ENCODE results near the gene ZNF331.
"Not testable (repeated sequence)": the region's sequence is repeated elsewhere in the genome, so short reads cannot be mapped to it uniquely, and the experiment has no call there.

ZNF331 gene

GRCh38 chr19:53537521-53538377, at the start of gene ZNF331:
TSS of gene ZNF331 (plus strand) at chr19:53538145. CDS start at chr19:53569377, 31,232 bp downstream.
- peak; percentile 21 for DNase-seq

- DNase-seq = no peak
These were observed 45.8 kb upstream of the ZNF331 start for GRCh38 chr19:53492153-53492552.

DNA sequence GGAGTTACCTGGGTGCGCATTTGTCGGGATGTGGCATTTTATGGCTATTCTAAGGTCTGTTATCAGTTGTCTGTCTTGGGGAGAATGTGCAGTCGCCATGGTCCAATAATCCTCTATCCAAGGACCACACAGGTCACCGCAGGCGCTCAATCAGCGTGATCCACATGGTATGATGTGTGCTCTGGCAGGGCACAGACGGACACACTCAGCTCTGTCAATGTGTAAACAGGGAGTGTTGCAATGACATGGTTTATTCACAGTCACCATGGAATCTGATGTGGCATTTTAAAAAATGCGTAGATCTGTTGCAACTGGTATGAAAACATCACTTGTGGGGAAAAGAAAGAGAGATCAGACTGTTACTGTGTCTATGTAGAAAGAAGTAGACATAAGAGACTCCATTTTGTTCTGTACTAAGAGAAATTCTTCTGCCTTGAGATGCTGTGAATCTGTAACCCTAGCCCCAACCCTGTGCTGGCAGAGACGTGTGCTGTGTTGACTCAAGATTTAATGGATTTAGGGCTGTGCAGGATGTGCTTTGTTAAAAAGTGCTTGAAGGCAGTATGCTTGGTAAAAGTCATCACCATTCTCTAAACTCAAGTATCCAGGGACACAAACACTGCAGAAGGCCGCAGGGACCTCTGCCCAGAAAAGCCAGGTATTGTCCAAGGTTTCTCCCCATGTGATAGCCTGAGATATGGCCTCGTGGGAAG, 40.5 kb upstream of the ZNF331 start:
- DNase-seq = not testable (repeated sequence)

GRCh38 chr19:53498024-53498395, 39.9 kb upstream of the ZNF331 start:
- not testable (repeated sequence) for DNase-seq

- DNase-seq = not testable (repeated sequence)
These were observed 34.8 kb upstream of the ZNF331 start for GRCh38 chr19:53503151-53503550.

- not testable (repeated sequence) for DNase-seq
These were observed 34.1 kb upstream of the ZNF331 start for GRCh38 chr19:53503671-53504364.

DNA sequence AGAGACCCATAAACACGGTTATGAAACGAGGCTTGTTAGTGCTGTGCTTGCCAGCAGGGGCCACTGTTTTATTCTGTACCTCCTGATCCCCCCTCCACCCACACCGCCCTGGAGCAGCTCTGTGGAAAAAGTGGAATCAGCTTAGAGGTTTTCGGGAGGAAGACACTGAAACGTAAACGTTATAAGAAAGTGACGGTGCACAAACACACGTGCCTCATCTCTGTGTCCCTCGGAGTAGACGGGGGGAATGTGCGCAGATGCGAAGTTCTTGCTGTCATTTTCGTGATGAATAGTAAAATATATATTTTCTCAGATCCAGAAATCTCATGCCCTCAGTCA, 33.6 kb upstream of the ZNF331 start:
- DNase-seq = not testable (repeated sequence)

DNA sequence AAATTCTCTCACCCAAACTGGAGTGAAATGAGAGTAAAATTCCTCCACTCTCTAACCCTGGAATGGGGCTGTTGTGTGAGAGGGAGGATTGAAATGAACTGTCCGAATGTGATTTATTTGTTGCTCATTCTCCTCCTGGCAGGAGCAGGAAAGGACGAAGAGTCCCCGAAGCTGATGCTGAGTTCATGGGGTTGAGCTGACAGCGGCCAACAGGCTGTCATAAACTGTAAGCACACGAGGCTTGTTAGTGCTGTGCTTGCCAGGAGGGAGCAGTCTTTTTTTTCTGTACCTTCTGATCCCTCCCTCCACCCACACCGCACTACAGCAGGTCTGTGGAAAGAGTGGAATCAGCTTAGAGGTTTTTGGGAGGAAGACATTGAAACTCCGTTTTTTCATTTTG, 33.1 kb upstream of the ZNF331 start:
- no peak for DNase-seq

- DNase-seq = no peak
These were observed 31.2 kb upstream of the ZNF331 start for GRCh38 chr19:53506728-53507127.

DNA sequence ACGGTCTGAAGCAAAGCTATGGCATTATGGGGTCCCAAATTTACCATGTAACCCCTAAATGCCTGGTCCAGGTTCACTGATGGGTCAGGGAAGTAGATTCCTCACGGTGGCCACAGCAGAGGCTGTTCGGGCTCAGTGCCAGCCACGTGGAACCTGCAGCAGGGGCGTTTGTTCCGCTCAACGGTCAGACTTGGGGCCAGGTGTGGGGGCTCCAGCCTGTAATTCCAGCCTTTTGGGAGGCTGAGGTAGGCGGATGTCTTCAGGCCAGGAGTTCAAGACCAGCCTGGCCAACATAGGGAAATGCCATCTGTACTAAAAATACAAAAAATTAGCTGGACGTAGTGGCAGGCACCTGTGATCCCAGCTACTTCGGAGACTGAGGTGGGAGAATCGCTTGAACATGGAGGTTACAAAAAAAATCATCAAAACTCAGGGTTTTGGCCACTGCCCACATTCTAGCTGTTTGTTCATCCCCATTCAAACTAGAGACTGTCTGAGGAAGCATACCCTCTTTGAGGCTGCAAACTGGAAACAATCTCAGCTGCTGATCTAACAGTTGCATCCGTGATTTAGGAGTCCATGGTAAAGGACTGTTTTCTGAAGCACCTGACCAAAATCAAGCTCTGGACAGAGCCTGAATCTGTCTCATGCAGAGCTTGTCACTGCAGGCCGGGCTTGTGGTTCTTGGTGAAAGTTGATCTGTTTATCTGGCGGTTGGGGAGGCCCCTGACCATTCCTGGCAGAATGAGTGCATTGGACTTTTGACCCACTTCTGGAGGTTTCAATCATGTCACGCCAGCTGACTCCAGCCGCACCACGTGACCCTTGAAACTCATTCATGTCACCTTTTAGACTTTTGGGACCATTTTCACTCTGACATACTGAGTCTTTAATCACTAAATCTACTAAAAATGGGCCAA, 30.2 kb upstream of the ZNF331 start:
- DNase-seq = no peak

- no peak for DNase-seq
These were observed 28.5 kb upstream of the ZNF331 start for GRCh38 chr19:53509443-53509842.

DNA sequence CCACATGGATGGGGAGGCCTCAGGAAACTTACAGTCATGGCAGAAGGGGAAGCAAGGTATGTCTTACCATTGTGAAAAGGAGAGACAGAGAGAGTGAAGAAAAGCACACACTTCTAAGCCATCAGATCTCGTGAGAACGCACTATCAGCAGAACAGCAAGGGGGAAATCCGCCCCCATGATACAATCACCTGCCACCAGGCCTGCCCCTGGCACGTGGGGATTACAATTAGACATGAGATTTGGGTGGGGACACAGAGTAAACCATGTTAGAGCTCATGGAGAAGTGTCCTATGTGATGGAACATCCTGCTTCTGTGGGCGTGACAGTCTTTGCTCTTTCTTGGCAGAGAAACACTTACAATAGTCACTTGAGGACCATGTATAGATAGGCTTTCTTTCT, 28.1 kb upstream of the ZNF331 start:
- DNase-seq = no peak

GRCh38 chr19:53511357-53511756, 26.6 kb upstream of the ZNF331 start:
- no peak for DNase-seq

DNA sequence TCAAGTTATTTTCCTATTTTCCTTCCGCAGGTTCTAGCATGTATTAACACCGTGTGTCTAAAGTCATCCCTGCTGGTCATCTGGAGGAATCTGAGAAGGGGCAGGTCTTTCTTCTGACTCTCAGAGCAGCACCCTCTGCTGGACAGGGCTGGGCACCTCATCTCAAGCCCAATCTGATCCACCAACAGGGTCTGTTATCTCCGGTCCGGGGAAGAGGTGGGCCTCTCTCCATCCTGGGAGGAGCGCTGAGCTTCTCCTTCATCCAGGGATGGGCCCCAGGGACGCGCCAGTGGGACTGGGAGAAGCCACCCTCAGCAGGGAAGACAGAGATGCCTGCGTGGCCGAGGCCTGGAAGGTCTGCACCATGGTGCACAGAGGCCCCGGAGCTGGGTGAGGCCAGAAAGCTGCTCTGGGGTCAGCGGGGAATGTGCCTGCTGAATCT, 26.0 kb upstream of the ZNF331 start:
- no peak for DNase-seq

DNA sequence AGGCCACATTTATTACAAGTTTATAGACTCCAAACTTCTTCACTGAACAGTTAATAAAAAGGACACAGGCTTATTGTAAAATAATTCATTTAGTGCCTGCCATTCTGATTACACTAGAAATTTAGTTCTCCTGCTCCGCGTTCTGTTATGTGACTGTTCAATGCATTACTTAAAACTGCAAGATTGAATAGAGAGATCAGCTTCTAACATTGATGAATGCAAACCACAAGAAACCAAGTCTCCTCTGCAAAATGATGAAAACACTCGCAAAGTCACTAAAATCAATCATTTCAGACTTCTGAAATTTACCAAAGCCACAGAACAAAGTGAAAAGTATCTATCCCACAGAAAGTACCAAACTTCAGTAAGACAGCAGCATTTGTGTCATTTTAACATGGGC, 22.9 kb upstream of the ZNF331 start:
- DNase-seq = not testable (repeated sequence)

- DNase-seq = no peak
These were observed 20.7 kb upstream of the ZNF331 start for GRCh38 chr19:53517114-53517741.

DNA sequence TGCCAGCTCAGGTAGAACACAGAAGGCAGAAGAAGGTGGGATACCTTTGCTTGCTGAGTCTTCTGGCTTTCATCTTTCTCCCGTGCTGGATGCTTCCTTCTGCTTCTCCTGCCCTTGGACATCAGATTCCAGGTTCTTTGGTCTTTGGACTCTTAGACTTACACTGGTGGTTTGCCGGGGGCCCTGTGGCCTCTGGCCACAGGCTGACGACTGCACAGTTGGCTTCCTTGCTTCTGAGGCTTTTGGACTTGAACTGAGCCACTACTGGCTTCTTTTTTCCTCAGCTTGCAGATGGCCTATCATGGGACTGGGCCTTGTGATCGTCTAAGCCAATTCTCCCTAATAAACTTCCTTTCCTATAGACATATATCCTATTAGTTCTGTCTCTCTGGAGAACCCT, 19.8 kb upstream of the ZNF331 start:
- DNase-seq = no peak

- no peak for DNase-seq
These were observed 19.2 kb upstream of the ZNF331 start for GRCh38 chr19:53518716-53519115.

DNA sequence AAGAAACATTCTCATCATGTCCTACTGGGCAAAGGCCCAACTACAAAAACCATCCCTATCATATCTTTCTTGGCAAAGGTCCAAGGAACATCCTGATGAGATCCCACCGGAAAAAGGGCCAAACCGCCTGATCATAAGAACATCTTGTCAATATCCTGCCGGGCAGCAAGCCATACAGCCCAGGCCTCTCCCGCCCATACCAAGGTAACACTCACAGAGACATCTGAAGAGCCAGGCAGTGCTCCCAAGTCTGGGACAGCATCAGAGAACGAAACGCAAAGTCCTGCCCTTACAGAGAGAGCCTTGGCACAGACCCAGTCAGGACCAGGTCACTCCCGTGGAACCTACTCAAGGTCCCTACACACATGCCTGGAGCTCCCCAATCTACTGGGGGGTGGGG, 18.5 kb upstream of the ZNF331 start:
- no peak for DNase-seq

DNA sequence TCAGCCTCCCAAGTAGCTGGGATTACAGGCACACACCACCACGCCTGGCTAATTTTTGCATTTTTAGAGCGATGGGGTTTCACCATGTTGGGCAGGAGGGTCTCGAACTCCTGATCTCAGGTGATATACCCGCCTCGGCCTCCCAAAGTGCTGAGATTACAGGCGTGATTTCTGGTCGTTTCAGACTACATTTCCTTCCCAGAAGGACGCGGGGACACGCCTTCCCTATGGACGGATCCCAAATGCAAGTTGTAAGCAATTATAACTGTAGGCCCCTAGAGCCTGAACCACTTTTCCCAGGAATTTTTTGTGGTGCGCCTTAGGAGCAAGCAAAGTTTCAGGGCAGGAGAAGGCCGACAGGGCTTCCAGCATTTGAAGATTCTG, 17.8 kb upstream of the ZNF331 start:
- no peak for DNase-seq

DNA sequence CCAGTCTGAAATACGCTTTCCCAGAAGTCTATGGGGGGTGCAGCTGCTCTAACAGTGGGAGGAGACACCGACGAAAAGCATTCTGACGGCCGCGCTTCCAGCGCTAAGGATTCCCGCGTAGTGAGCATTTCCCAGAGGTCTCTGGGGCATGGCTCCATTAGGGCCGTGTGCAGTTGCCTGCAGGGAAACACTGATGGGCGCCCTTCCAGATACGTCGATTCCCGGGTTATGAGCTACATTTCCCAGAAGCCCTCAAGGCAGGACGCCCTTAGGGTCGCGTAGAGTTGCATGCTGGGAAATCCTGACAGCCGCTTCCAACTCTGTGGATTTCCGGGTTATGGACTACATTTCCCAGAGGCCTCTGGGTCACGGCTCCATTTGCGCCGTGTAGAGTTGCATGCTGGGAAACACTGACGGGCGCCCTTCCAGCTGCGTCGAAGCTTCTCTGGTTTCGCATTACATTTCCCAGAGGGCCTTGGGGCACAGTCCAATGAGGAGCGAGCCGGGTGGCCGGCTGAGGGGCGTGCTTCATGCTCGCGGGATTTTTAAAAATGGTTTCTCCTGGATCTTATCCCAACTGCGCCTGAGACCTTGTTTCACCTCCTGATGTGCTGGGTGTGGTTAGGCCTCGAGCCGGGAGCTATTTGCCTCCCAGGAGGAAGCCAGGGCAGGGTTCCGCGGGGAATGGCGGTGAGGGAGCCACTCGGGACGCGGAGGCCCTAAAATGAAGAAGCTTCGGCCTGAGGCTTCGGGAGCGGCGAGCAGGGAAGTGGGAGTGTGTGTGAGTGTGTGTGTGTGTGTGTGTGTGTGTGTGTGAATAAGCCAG, 17.2 kb upstream of the ZNF331 start:
- peak; percentile 87 for DNase-seq

Measured in NCI-H1694 treated with DMSO at 0.1 percent for 48 hours (cell line).